Mesenchymal stem cell (in vitro differentiated cells and primary cell): ENCODE measurements around the gene GPRIN2.
"Not testable (repeated sequence)": the region's sequence is repeated elsewhere in the genome, so short reads cannot be mapped to it uniquely, and the experiment has no call there.

Source experiments
- DNase-seq: peaks from one replicate; pipeline ENCODE4 v3.0.0-alpha.2; 2013
- H2AFZ ChIP-seq: one replicate; pipeline ENCODE4 v1.6.1; 2013; ENCODE audit warnings: low read depth, mild to moderate bottlenecking, control low read depth, inconsistent platforms, low read length, moderate library complexity
- H2AK5ac ChIP-seq: 2 replicates; pipeline ENCODE4 v1.6.1; 2013; ENCODE audit warnings: low read length, moderate library complexity, mild to moderate bottlenecking, inconsistent platforms; ENCODE audit not compliant: severe bottlenecking
- H2BK120ac ChIP-seq: one replicate; pipeline ENCODE4 v1.6.1; 2013; ENCODE audit warnings: low read depth, mild to moderate bottlenecking, inconsistent platforms, low read length, moderate library complexity
- H2BK12ac ChIP-seq, 2 experiments: one replicate each; pipeline ENCODE4 v1.6.1; 2013; ENCODE audit warnings: inconsistent platforms in 2 of 2, low read length in 2 of 2, mild to moderate bottlenecking in 2 of 2, moderate library complexity in 2 of 2, control low read depth in 1 of 2
- H2BK15ac ChIP-seq: one replicate; pipeline ENCODE4 v1.6.1; 2013; ENCODE audit warnings: mild to moderate bottlenecking, low read depth, inconsistent platforms; ENCODE audit not compliant: poor library complexity, severe bottlenecking
- H2BK5ac ChIP-seq: 2 replicates; pipeline ENCODE4 v1.6.1; 2013; ENCODE audit warnings: low read depth, mild to moderate bottlenecking, low read length, control low read depth, inconsistent platforms; ENCODE audit not compliant: poor library complexity, severe bottlenecking
- H3K14ac ChIP-seq, 2 experiments: one replicate each; pipeline ENCODE4 v1.6.1; 2013; ENCODE audit warnings: inconsistent platforms in 2 of 2, low read length in 2 of 2, control low read depth in 1 of 2, mild to moderate bottlenecking in 1 of 2, moderate library complexity in 1 of 2
- H3K18ac ChIP-seq, 2 experiments: one replicate each; pipeline ENCODE4 v1.6.1; 2013; ENCODE audit warnings: inconsistent platforms in 2 of 2, low read length in 2 of 2, control low read depth in 1 of 2, low read depth in 1 of 2, mild to moderate bottlenecking in 1 of 2
- H3K23ac ChIP-seq, 2 experiments: one replicate each; pipeline ENCODE4 v1.6.1; 2013; ENCODE audit warnings: inconsistent platforms in 2 of 2, low read length in 2 of 2, mild to moderate bottlenecking in 2 of 2, moderate library complexity in 2 of 2, control low read depth in 1 of 2
- H3K27ac ChIP-seq: 2 replicates; pipeline ENCODE4 v1.5.1; 2013; ENCODE audit warnings: mild to moderate bottlenecking, moderate library complexity, low read length, control low read depth, inconsistent platforms; ENCODE audit not compliant: poor library complexity, severe bottlenecking
- H3K27me3 ChIP-seq, 2 experiments: 2 replicates each; pipeline versions ENCODE4 v1.6.1 to v1.7.0; 2013; ENCODE audit warnings: low read length in 2 of 2, mild to moderate bottlenecking in 2 of 2, moderate library complexity in 2 of 2, control low read depth in 1 of 2, inconsistent platforms in 1 of 2; ENCODE audit not compliant: control insufficient read depth in 1 of 2, insufficient read depth in 1 of 2
- H3K36me3 ChIP-seq, 2 experiments: 2 replicates each; pipeline versions ENCODE4 v1.6.1 to v1.7.0; 2013; ENCODE audit warnings: low read length in 2 of 2, control low read depth in 1 of 2, inconsistent platforms in 1 of 2, low read depth in 1 of 2, mild to moderate bottlenecking in 1 of 2; ENCODE audit not compliant: insufficient read depth in 2 of 2, control insufficient read depth in 1 of 2
- H3K4ac ChIP-seq, 2 experiments: one replicate each; pipeline ENCODE4 v1.6.1; 2013; ENCODE audit warnings: inconsistent platforms in 2 of 2, low read length in 2 of 2, mild to moderate bottlenecking in 2 of 2, moderate library complexity in 2 of 2, control low read depth in 1 of 2, low read depth in 1 of 2
- H3K4me1 ChIP-seq: 2 replicates; pipeline ENCODE4 v1.6.1; 2013; ENCODE audit warnings: low read depth, low read length, control low read depth; ENCODE audit not compliant: control insufficient read depth, insufficient read depth
- H3K4me2 ChIP-seq: 2 replicates; pipeline ENCODE4 v1.6.1; 2013; ENCODE audit warnings: low read length, mild to moderate bottlenecking, inconsistent platforms; ENCODE audit not compliant: poor library complexity, severe bottlenecking
- H3K4me3 ChIP-seq, 2 experiments: 2 replicates each; pipeline versions ENCODE4 v1.5.1 to v1.7.0; 2013; ENCODE audit warnings: low read length in 2 of 2, mild to moderate bottlenecking in 2 of 2, control low read depth in 1 of 2, low read depth in 1 of 2; ENCODE audit not compliant: insufficient read depth in 1 of 2
- H3K79me1 ChIP-seq: replicated peaks from 2 replicates; pipeline ENCODE4 v1.6.1; 2013; ENCODE audit warnings: mild to moderate bottlenecking, control low read depth, low read length, inconsistent platforms; ENCODE audit not compliant: poor library complexity, severe bottlenecking
- H3K9ac ChIP-seq: 2 replicates; pipeline ENCODE4 v1.7.0; 2013; ENCODE audit warnings: mild to moderate bottlenecking, low read length, moderate library complexity
- H3K9me3 ChIP-seq: 2 replicates; pipeline ENCODE4 v1.7.0; 2013; ENCODE audit warnings: mild to moderate bottlenecking, low read length; ENCODE audit not compliant: control insufficient read depth
- H4K8ac ChIP-seq: one replicate; pipeline ENCODE4 v1.6.1; 2013; ENCODE audit warnings: inconsistent platforms, mild to moderate bottlenecking, low read length, moderate library complexity
- H4K91ac ChIP-seq: one replicate; pipeline ENCODE4 v1.6.1; 2013; ENCODE audit warnings: mild to moderate bottlenecking, low read length, inconsistent platforms
- WGBS: methylation state at CpG from one replicate; pipeline ENCODE4 v1.1.7; 2013; ENCODE audit warnings: mixed read lengths; 5-methylcytosine and 5-hydroxymethylcytosine counted together

The GPRIN2 gene

DNA sequence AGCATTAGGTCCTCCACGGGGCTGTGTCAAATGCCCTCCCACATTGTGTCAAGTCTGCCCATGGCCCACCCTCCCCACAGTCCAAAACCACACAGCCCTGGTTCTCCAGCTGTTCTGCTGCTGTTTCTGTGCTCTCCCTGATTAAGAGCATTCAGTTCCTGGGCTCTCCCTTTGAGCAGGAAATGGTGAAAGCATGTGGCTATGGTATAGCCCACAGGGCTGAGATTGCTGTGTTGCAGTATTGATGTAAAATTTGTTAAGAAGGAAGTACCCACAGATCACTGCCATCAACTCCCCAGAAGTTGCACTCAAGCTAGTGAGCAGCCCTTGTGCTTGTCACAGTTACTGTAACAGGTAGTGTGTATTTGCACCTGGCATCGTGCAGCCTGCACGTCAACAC, 31.8 kb upstream of the GPRIN2 start:
- not testable (repeated sequence) for H3K9me3 ChIP-seq, H2AK5ac ChIP-seq, DNase-seq, H3K27me3 ChIP-seq, H4K8ac ChIP-seq, H3K9ac ChIP-seq, H2BK120ac ChIP-seq, H3K79me1 ChIP-seq, H3K4ac ChIP-seq, H3K27ac ChIP-seq, H3K18ac ChIP-seq, H3K4me2 ChIP-seq, H3K4me3 ChIP-seq, H2BK12ac ChIP-seq, H2BK15ac ChIP-seq, H3K23ac ChIP-seq, H4K91ac ChIP-seq, H3K36me3 ChIP-seq, H3K14ac ChIP-seq, H2AFZ ChIP-seq, H2BK5ac ChIP-seq, H3K4me1 ChIP-seq
- WGBS: no CpG with 5 or more reads among the region's 3 CpGs

DNA sequence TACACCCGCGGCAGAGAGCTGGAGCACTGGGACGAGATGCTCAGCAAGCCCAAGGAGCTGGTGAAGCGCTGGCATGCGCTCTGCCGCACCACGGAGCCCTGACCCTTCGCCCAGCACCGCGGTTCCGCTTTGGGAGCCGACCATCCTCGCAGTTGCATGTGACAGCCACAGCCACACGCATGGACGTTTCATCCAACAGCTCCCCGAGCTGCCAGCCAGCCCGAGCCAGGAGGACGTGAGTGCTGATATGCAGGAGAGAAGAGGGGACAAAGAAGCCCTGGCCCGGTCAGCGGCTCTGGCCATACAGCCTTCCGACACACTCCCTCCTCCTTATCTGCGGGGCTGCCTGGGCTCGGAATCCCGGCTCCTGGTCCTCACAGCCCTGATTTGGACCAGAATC, 31.1 kb upstream of the GPRIN2 start:
- H3K36me3 ChIP-seq, H3K9me3 ChIP-seq, H3K4me2 ChIP-seq, DNase-seq, H3K4me1 ChIP-seq, H2BK120ac ChIP-seq, H3K27me3 ChIP-seq, H2BK5ac ChIP-seq, H4K91ac ChIP-seq, H2AK5ac ChIP-seq, H3K4ac ChIP-seq, H2AFZ ChIP-seq, H3K27ac ChIP-seq, H3K79me1 ChIP-seq, H4K8ac ChIP-seq, H2BK12ac ChIP-seq, H3K9ac ChIP-seq, H3K18ac ChIP-seq, H3K4me3 ChIP-seq, H2BK15ac ChIP-seq, H3K14ac ChIP-seq, H3K23ac ChIP-seq: not testable (repeated sequence)
- WGBS: no CpG with 5 or more reads among the region's 24 CpGs

DNA sequence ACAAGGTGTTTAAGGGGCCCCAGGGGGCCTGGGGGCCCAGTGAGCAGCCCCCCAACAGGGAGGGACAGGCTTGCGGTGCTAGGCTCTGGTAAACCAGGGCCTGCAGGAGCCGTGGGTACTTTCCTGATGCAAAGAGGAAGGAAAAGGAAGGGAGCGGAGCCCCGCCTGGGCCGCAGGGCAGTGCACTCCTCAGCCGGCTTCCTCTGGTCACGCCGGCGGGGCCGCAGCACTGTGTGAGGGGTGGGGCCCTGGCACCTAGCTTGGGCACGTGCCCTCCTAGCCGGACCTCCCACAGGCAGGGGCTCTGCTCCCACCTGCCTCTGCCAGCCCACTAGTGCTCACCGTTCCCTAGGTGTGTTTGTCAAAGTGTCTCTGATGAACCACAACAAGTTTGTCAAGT, 28.8 kb upstream of the GPRIN2 start:
- H3K14ac ChIP-seq, H3K4me1 ChIP-seq, H4K91ac ChIP-seq, H3K79me1 ChIP-seq, H3K9me3 ChIP-seq, H3K4me3 ChIP-seq, H2BK5ac ChIP-seq, H2BK120ac ChIP-seq, H3K27ac ChIP-seq, H2BK12ac ChIP-seq, H3K4me2 ChIP-seq, H2BK15ac ChIP-seq, H3K27me3 ChIP-seq, H4K8ac ChIP-seq, H2AK5ac ChIP-seq, H3K9ac ChIP-seq, H3K23ac ChIP-seq, DNase-seq, H3K18ac ChIP-seq, H3K36me3 ChIP-seq, H3K4ac ChIP-seq, H2AFZ ChIP-seq: not testable (repeated sequence)
- no CpG with 5 or more reads among the region's 13 CpGs for whole genome bisulfite sequencing

DNA sequence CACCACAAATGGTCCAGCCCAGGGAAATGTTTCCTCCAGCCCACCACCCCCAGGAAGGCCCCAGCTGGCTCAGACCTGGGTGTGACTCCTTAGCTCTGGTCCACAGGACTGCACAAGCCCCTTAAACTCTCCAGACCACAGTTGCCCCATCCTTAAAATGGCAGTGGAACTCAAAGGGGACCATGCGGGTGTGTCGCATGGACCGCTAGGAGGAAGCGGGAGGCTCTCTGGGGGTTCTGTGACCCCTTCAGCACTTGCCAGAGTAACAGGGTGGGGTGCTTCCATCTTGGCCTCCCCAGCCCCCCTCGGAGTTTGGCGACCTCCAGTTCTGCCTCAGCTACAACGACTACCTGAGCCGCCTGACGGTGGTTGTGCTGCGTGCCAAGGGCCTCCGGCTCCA, 27.7 kb upstream of the GPRIN2 start:
- not testable (repeated sequence) for H3K9ac ChIP-seq, H2AK5ac ChIP-seq, H4K8ac ChIP-seq, H3K27ac ChIP-seq, H2BK15ac ChIP-seq, H3K4me1 ChIP-seq, H3K27me3 ChIP-seq, H3K18ac ChIP-seq, H2AFZ ChIP-seq, DNase-seq, H2BK5ac ChIP-seq, H4K91ac ChIP-seq, H3K79me1 ChIP-seq, H3K4ac ChIP-seq, H3K4me3 ChIP-seq, H3K9me3 ChIP-seq, H2BK12ac ChIP-seq, H3K23ac ChIP-seq, H3K14ac ChIP-seq, H3K4me2 ChIP-seq, H3K36me3 ChIP-seq, H2BK120ac ChIP-seq
- WGBS: 100% methylated on average over 3 of the region's 11 CpGs
